Measurements from ENCODE around the gene NFKB1.

Gene NFKB1

GRCh38 chr4:102525504-102525903 lies 24.3 kb downstream of the NFKB1 start:
- in situ Hi-C loops (cut with HindIII; ENCODE audit: low sequenced_read_pairs) = no loop called here
- H3K4me3 ChIP-seq (ENCODE audit: low read depth, low read length) = no peak overlapping the region
- no peak for DNase-seq (ENCODE audit: low read depth, low spot score)
- TF ChIP-seq CTCF (IDR thresholded peaks at IDR 0.05; ENCODE audit: low read depth, low read length) = no peak

GRCh38 chr4:102526532-102526931 lies 25.4 kb downstream of the NFKB1 start:
- no peak overlapping the region for H3K4me3 ChIP-seq (ENCODE audit: low read depth, low read length)
- DNase-seq (ENCODE audit: low read depth, low spot score) = no peak
- in situ Hi-C loops (cut with HindIII; ENCODE audit: low sequenced_read_pairs) = no loop called here
- TF ChIP-seq CTCF (IDR thresholded peaks at IDR 0.05; ENCODE audit: low read depth, low read length) = no peak

GRCh38 chr4:102527695-102528283 lies 26.6 kb downstream of the NFKB1 start:
- TF ChIP-seq CTCF (IDR thresholded peaks at IDR 0.05; ENCODE audit: low read depth, low read length) = no peak
- no peak overlapping the region for H3K4me3 ChIP-seq (ENCODE audit: low read depth, low read length)
- in situ Hi-C loops (cut with HindIII; ENCODE audit: low sequenced_read_pairs) = no loop called here
- no peak for DNase-seq (ENCODE audit: low read depth, low spot score)

- H3K4me3 ChIP-seq (ENCODE audit: low read depth, low read length) = no peak overlapping the region
- TF ChIP-seq CTCF (IDR thresholded peaks at IDR 0.05; ENCODE audit: low read depth, low read length) = no peak
- DNase-seq (ENCODE audit: low read depth, low spot score) = no peak
- in situ Hi-C loops (cut with HindIII; ENCODE audit: low sequenced_read_pairs) = no loop called here
Measured at GRCh38 chr4:102529977-102530376, 28.8 kb downstream of the NFKB1 start.

GRCh38 chr4:102530986-102531385 lies 29.8 kb downstream of the NFKB1 start:
- TF ChIP-seq CTCF (IDR thresholded peaks at IDR 0.05; ENCODE audit: low read depth, low read length) = no peak
- in situ Hi-C loops (cut with HindIII; ENCODE audit: low sequenced_read_pairs) = no loop called here
- no peak for DNase-seq (ENCODE audit: low read depth, low spot score)
- H3K4me3 ChIP-seq (ENCODE audit: low read depth, low read length) = no peak overlapping the region

GRCh38 chr4:102531462-102531861 lies 30.3 kb downstream of the NFKB1 start:
- peak; percentile 47 for DNase-seq (ENCODE audit: low read depth, low spot score)
- in situ Hi-C loops (cut with HindIII; ENCODE audit: low sequenced_read_pairs) = no loop called here

More at GRCh38 chr4:102531462-102531861, 30.3 kb downstream of the NFKB1 start:
- no peak for TF ChIP-seq CTCF (IDR thresholded peaks at IDR 0.05; ENCODE audit: low read depth, low read length)
- no peak overlapping the region for H3K4me3 ChIP-seq (ENCODE audit: low read depth, low read length)
